GM18873 (cell line): Measurements from ENCODE around the gene NKX6-2.
"Not testable (repeated sequence)": the region's sequence is repeated elsewhere in the genome, so short reads cannot be mapped to it uniquely, and the experiment has no call there.

Source experiments
- ATAC-seq: cut with Tn5 transposase; IDR thresholded peaks from one replicate; pipeline ENCODE4 v1.9.1; 2021; ENCODE audit warnings: mild to moderate bottlenecking, moderate library complexity, moderate number of reproducible peaks; ENCODE audit not compliant: unreplicated experiment, low FRiP score

Gene NKX6-2

GRCh38 chr10:132785723-132786475 lies at the start of gene NKX6-2:
Gene NKX6-2 (minus strand): TSS chr10:132786147. CDS start chr10:132785948, 199 bp downstream.
- ATAC-seq, result no peak

- ATAC-seq, result no peak
Measured at GRCh38 chr10:132834891-132835847, 49.2 kb upstream of the NKX6-2 start.

GRCh38 chr10:132834311-132834761 lies 48.4 kb upstream of the NKX6-2 start:
- ATAC-seq, result no peak

GRCh38 chr10:132833421-132834111 lies 47.6 kb upstream of the NKX6-2 start:
- ATAC-seq, result no peak

GRCh38 chr10:132832186-132832969 lies 46.4 kb upstream of the NKX6-2 start:
- no peak for ATAC-seq

- no peak for ATAC-seq
Measured at GRCh38 chr10:132829403-132829802, 43.5 kb upstream of the NKX6-2 start.

- no peak for ATAC-seq
Measured at GRCh38 chr10:132828681-132829080, 42.7 kb upstream of the NKX6-2 start.

GRCh38 chr10:132827861-132828539 lies 42.1 kb upstream of the NKX6-2 start:
- ATAC-seq, result no peak

GRCh38 chr10:132827423-132827789 lies 41.5 kb upstream of the NKX6-2 start:
- no peak for ATAC-seq

- ATAC-seq, result no peak
Measured at GRCh38 chr10:132826524-132827422, 40.8 kb upstream of the NKX6-2 start.

GRCh38 chr10:132825783-132826523 lies 40.0 kb upstream of the NKX6-2 start:
- ATAC-seq, result not testable (repeated sequence)

GRCh38 chr10:132820056-132820455 lies 34.1 kb upstream of the NKX6-2 start:
- no peak for ATAC-seq

- no peak for ATAC-seq
Measured at GRCh38 chr10:132817701-132818211, 31.8 kb upstream of the NKX6-2 start.

- ATAC-seq, result no peak
Measured at GRCh38 chr10:132816718-132817117, 30.8 kb upstream of the NKX6-2 start.

- no peak for ATAC-seq
Measured at GRCh38 chr10:132815168-132815857, 29.4 kb upstream of the NKX6-2 start.

- no peak for ATAC-seq
Measured at GRCh38 chr10:132814469-132814856, 28.5 kb upstream of the NKX6-2 start.
